ENCODE measurements around the gene SLC27A1. TPM values are rescaled to one million over a fixed set of nuclear protein-coding genes. Genes with fewer than 3 reads are reported as not detected.
A peak's percentile ranks its signal among the peaks of the same experiment; 100 is the strongest.

Gene SLC27A1
- total and polyA plus RNA-seq, 10 of the 15 experiments (the other 5 are each of a cell fraction or from before 2014, with no cell fraction given), result 0.11 to 2.3 (median 1.2) TPM

DNA sequence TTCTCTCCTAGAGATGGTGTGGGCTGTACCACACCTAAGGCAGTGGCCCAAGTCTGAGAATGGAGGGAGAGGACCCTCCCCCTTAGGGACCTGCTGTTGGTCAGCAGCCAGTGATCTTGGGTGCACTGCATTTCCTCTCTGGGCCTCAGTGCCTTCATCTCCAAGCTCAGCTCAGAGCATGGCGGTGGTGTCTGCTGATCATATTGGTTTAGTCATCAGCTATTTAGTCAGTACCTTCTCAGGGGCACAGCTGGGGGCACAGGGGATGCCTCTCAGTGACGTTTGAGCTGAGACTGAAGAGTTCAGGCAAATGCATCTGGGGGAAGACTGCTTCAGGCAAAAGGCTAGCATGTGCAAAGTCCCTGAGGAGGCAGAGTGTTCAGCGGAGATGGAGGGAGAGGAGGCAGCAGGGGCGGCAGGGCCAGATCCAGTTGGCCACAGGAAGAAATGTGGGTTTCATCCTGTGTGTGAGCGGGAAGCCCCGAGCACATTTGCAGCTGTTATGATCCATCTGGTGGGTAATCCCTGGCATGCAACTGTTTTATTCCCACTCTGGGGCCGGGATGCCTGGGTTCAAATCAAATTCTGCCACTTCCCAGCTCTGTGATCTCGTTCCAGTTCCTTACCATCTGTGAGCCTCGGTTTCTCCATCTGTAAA is 25.4 kb downstream of the SLC27A1 start:
- no peak; the same call in 2 of the 3 replicates for ATAC-seq
- Histone ChIP-seq H3K4me3 (no peak overlapping the region), H2AFZ (ENCODE audit: control insufficient read depth, low read depth, low read length) (0 out of 2 replicates have a peak overlapping the region, but pooled peaks have one; percentile 29), H3K4me2 (ENCODE audit: control insufficient read depth, insufficient read depth) (no peak overlapping the region), H3K9ac (ENCODE audit: control insufficient read depth, insufficient read depth, low read length) (no peak overlapping the region), H4K20me1 (ENCODE audit: control insufficient read depth, insufficient read depth) (peaks cover 2% of the 10 kb centered on the region), H3K4me1 (ENCODE audit: control insufficient read depth, insufficient read depth, low read length) (peaks cover 13% of the 10 kb centered on the region), H3K27me3 (replicated peaks in 1 of 2; ENCODE audit: control insufficient read depth in 2 of 2, insufficient read depth in 2 of 2, low read length in 1 of 2) (no peaks in the 10 kb centered on the region), H3K9me3 (replicated peaks; ENCODE audit: control insufficient read depth, insufficient read depth, low read length) (no peaks in the 10 kb centered on the region), H3K79me2 (ENCODE audit: control insufficient read depth, insufficient read depth, low read length) (no peaks in the 10 kb centered on the region), H3K27ac (ENCODE audit: control insufficient read depth, insufficient read depth) (no peak overlapping the region), H3K36me3 (ENCODE audit: control insufficient read depth in 2 of 2, insufficient read depth in 2 of 2, low read length in 1 of 2) (no peaks in the 10 kb centered on the region)
- SMC1A ChIA-PET (ENCODE audit: uncharacterized antibody, unreplicated experiment), result interaction anchor here (0.6 to 2.6 kb wide), 11 partner anchors 13 to 181 kb away, joined by 3 to 11 read pairs (median 5); partner anchors contain the start of genes PGLS and SLC27A1
- TF ChIP-seq, protein P1, sequence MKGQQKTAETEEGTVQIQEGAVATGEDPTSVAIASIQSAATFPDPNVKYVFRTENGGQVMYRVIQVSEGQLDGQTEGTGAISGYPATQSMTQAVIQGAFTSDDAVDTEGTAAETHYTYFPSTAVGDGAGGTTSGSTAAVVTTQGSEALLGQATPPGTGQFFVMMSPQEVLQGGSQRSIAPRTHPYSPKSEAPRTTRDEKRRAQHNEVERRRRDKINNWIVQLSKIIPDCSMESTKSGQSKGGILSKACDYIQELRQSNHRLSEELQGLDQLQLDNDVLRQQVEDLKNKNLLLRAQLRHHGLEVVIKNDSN (IDR thresholded peaks at IDR 0.05; ENCODE audit: borderline replicate concordance, extremely low read length, insufficient read depth, low read depth, low read length), result peak; percentile 9
- TF ChIP-seq YBX1 (IDR thresholded peaks at IDR 0.05) (no peak), SIN3A (IDR thresholded peaks at IDR 0.05; ENCODE audit: low read depth, low read length) (no peak), RELA (IDR thresholded peaks at IDR 0.05; ENCODE audit: borderline replicate concordance, partially characterized antibody) (no peak), TBL1XR1 (IDR thresholded peaks at IDR 0.05; ENCODE audit: low read depth, low read length) (no peak)
- RAD21 ChIA-PET (ENCODE audit: unreplicated experiment), result interaction anchor here (0.5 to 2.9 kb wide), 10 partner anchors 14 to 360 kb away, joined by 3 to 21 read pairs (median 4); no protein-coding TSS in a partner anchor
- CTCF ChIA-PET, result interaction anchor here (0.6 to 4.8 kb wide), 45 partner anchors 8 to 758 kb away, joined by 3 to 114 read pairs (median 5); partner anchors contain the start of genes MVB12A, PGLS and RPL18A
- BruUV-seq (replicated peaks), result no TSS peak
- no peak for FAIRE-seq
- in situ Hi-C loops (cut with MboI) (no loop called here), intact Hi-C loops (cut with micrococcal nuclease; ENCODE audit: unreplicated experiment) (loop anchor here (1.0 to 5.0 kb wide), 2 partner anchors 77 to 127 kb away; no protein-coding TSS in a partner anchor)
- no peak for DNase-seq (ENCODE audit: low read depth, low spot score)
- 24% methylated on average over 9 of the region's 9 CpGs for WGBS (ENCODE audit: insufficient coverage, insufficient replicate concordance, low lambda C conversion rate, missing lambda C conversion rate)
- POLR2A ChIA-PET, result interaction anchor here (1.5 to 1.7 kb wide), 2 partner anchors 13 to 78 kb away, joined by 6 read pairs; no protein-coding TSS in a partner anchor
